IMR-90 (cell line): Measurements from ENCODE around the gene NTM. TPM values are rescaled to one million over a fixed set of nuclear protein-coding genes. Genes with fewer than 3 reads are reported as not detected.

Experiments used
- ATAC-seq: fragments of 200-7000 bp; cut with Tn5 transposase; 2 replicates; pipeline ENCODE4 v1.9.1; 2020; ENCODE audit warnings: low read depth, mild to moderate bottlenecking, moderate library complexity
- BruUV-seq: library from RNA; stranded (reverse); fragments of 400-500 nt; replicated peaks from 2 replicates; lab custom pipeline; 2021; lab: Mats Ljungman, UMichigan
- CTCF ChIA-PET: fragments of 300-600 bp; formaldehyde crosslinking; extraction: SDS; loops from one replicate; lab custom pipeline; 2021; ENCODE audit warnings: antibody characterized with exemption; lab: Yijun Ruan, JAX
- POLR2A ChIA-PET: fragments of 300-600 bp; sonication (Branson Sonifier 250); formaldehyde crosslinking; loops from one replicate; lab custom pipeline; 2022; ENCODE audit warnings: antibody characterized with exemption; ENCODE audit not compliant: unreplicated experiment; lab: Charles Lee
- DNase-seq: peaks from one replicate; pipeline ENCODE4 v3.0.0; 2013
- H2AFZ ChIP-seq: replicated peaks from 2 replicates; pipeline ENCODE3; 2013; ENCODE audit warnings: low read length, mild to moderate bottlenecking; ENCODE audit not compliant: poor library complexity
- H2AK5ac ChIP-seq: 2 replicates; pipeline ENCODE4 v1.6.1; 2013; ENCODE audit warnings: low read depth, low read length, inconsistent platforms
- H2AK9ac ChIP-seq: replicated peaks from 2 replicates; pipeline ENCODE3; 2013; ENCODE audit warnings: mild to moderate bottlenecking, low read depth, low read length, moderate library complexity; ENCODE audit not compliant: poor library complexity
- H2BK120ac ChIP-seq: 2 replicates; pipeline ENCODE4 v1.6.1; 2013; ENCODE audit warnings: low read depth, low read length, inconsistent platforms
- H2BK15ac ChIP-seq: 3 replicates; pipeline ENCODE4 v1.6.1; 2013; ENCODE audit warnings: low read depth, low read length, inconsistent platforms
- H2BK20ac ChIP-seq: 2 replicates; pipeline ENCODE4 v1.6.1; 2013; ENCODE audit warnings: low read depth, mild to moderate bottlenecking, inconsistent platforms, low read length, moderate library complexity
- H2BK5ac ChIP-seq: 2 replicates; pipeline ENCODE4 v1.6.1; 2013; ENCODE audit warnings: mild to moderate bottlenecking, low read depth, low read length, inconsistent platforms; ENCODE audit not compliant: poor library complexity, severe bottlenecking
- H3K14ac ChIP-seq: replicated peaks from 2 replicates; pipeline ENCODE4 v1.6.1; 2013; ENCODE audit warnings: low read depth, low read length, inconsistent platforms
- H3K18ac ChIP-seq: 2 replicates; pipeline ENCODE4 v1.6.1; 2013; ENCODE audit warnings: low read depth, low read length, control low read depth
- H3K23ac ChIP-seq: 2 replicates; pipeline ENCODE4 v1.6.1; 2013; ENCODE audit warnings: low read depth, low read length, inconsistent platforms
- H3K27ac ChIP-seq: 2 replicates; pipeline ENCODE4 v1.5.1; 2013; ENCODE audit warnings: mild to moderate bottlenecking, control low read depth, low read length; ENCODE audit not compliant: insufficient read depth
- H3K27me3 ChIP-seq: 2 replicates; pipeline ENCODE4 v1.6.1; 2013; ENCODE audit warnings: low read length; ENCODE audit not compliant: control insufficient read depth, insufficient read depth
- H3K36me3 ChIP-seq: 2 replicates; pipeline ENCODE4 v1.6.1; 2013; ENCODE audit warnings: low read length, mixed read lengths; ENCODE audit not compliant: control insufficient read depth, insufficient read depth
- H3K4ac ChIP-seq: 2 replicates; pipeline ENCODE4 v1.6.1; 2013; ENCODE audit warnings: low read depth, low read length, inconsistent platforms
- H3K4me1 ChIP-seq: 2 replicates; pipeline ENCODE4 v1.6.1; 2013; ENCODE audit warnings: low read length, mixed read lengths; ENCODE audit not compliant: control insufficient read depth, insufficient read depth
- H3K4me2 ChIP-seq: 2 replicates; pipeline ENCODE4 v1.6.1; 2013; ENCODE audit warnings: low read depth, mild to moderate bottlenecking, control low read depth, low read length, moderate library complexity
- H3K4me3 ChIP-seq: 2 replicates; pipeline ENCODE4 v1.5.1; 2013; ENCODE audit warnings: low read depth, mild to moderate bottlenecking, control low read depth, low read length, moderate library complexity; ENCODE audit not compliant: insufficient read depth
- H3K56ac ChIP-seq: 2 replicates; pipeline ENCODE4 v1.6.1; 2013; ENCODE audit warnings: low read length, inconsistent platforms; ENCODE audit not compliant: insufficient read depth; ENCODE audit errors: extremely low read depth
- H3K79me1 ChIP-seq, 2 experiments: 2 replicates each; pipeline ENCODE4 v1.6.1; 2013; ENCODE audit warnings: low read length in 2 of 2, inconsistent platforms in 1 of 2, low read depth in 1 of 2
- H3K9ac ChIP-seq: 2 replicates; pipeline ENCODE4 v1.6.1; 2013; ENCODE audit warnings: low read depth, low read length, control low read depth
- H3K9me1 ChIP-seq: 2 replicates; pipeline ENCODE4 v1.6.1; 2013; ENCODE audit warnings: low read length, inconsistent platforms; ENCODE audit not compliant: insufficient read depth
- H3K9me3 ChIP-seq: 2 replicates; pipeline ENCODE4 v1.6.1; 2013; ENCODE audit warnings: low read length; ENCODE audit not compliant: control insufficient read depth, insufficient read depth
- H4K20me1 ChIP-seq: 2 replicates; pipeline ENCODE4 v1.6.1; 2013; ENCODE audit warnings: low read length, inconsistent platforms; ENCODE audit not compliant: insufficient read depth
- H4K5ac ChIP-seq: 2 replicates; pipeline ENCODE4 v1.6.1; 2013; ENCODE audit warnings: mild to moderate bottlenecking, low read depth, low read length, control low read depth
- H4K8ac ChIP-seq, 2 experiments: 2 replicates each; pipeline ENCODE4 v1.6.1; 2013; ENCODE audit warnings: low read depth in 2 of 2, low read length in 2 of 2, control low read depth in 1 of 2, inconsistent platforms in 1 of 2
- H4K91ac ChIP-seq: 2 replicates; pipeline ENCODE4 v1.6.1; 2013; ENCODE audit warnings: low read depth, low read length, inconsistent platforms; ENCODE audit not compliant: insufficient read depth
- BHLHE40 ChIP-seq: fragments of 150-350 bp; IDR thresholded peaks from 2 replicates; pipeline ENCODE4 v1.6.1; 2016; ENCODE audit warnings: mild to moderate bottlenecking, low read depth, low read length
- CEBPB ChIP-seq: IDR thresholded peaks from 2 replicates; pipeline ENCODE4 v1.6.1; 2012; ENCODE audit warnings: low read depth, low read length, improper control_type of control experiment
- CHD1 ChIP-seq: IDR thresholded peaks from 2 replicates; pipeline ENCODE4 v1.6.1; 2012; ENCODE audit warnings: low read depth, low read length, improper control_type of control experiment
- CTCF ChIP-seq: conservative IDR thresholded peaks from 2 replicates; pipeline ENCODE4 v1.5.1; 2012; ENCODE audit warnings: mild to moderate bottlenecking, low read depth, low read length, improper control_type of control experiment
- ELK1 ChIP-seq: fragments of 150-350 bp; IDR thresholded peaks from 2 replicates; pipeline ENCODE4 v1.6.1; 2016; ENCODE audit warnings: low read depth, mild to moderate bottlenecking, low read length, moderate library complexity, borderline replicate concordance
- MAFK ChIP-seq: IDR thresholded peaks from 2 replicates; pipeline ENCODE4 v1.6.1; 2012; ENCODE audit warnings: low read depth, low read length, improper control_type of control experiment
- MAZ ChIP-seq: IDR thresholded peaks from 2 replicates; pipeline ENCODE4 v1.6.1; 2012; ENCODE audit warnings: low read depth, mild to moderate bottlenecking, low read length, improper control_type of control experiment, moderate library complexity, borderline replicate concordance
- MXI1 ChIP-seq: IDR thresholded peaks from 2 replicates; pipeline ENCODE4 v1.6.1; 2012; ENCODE audit warnings: low read depth, mild to moderate bottlenecking, low read length, moderate library complexity, borderline replicate concordance
- RCOR1 ChIP-seq: IDR thresholded peaks from 2 replicates; pipeline ENCODE4 v1.6.1; 2012; ENCODE audit warnings: mild to moderate bottlenecking, low read length, improper control_type of control experiment; ENCODE audit not compliant: insufficient replicate concordance
- WGBS, 2 experiments: methylation state at CpG; one replicate each; pipeline versions ENCODE4 v1.1.5 to v1.1.7; 2013; ENCODE audit warnings: missing lambda C conversion rate in 2 of 2; ENCODE audit not compliant: insufficient read length in 1 of 2; ENCODE audit errors: extremely low coverage in 2 of 2; 5-methylcytosine and 5-hydroxymethylcytosine counted together
- dilution Hi-C: fragments of 300-500 bp; cut with HindIII; formaldehyde crosslinking; loops from one replicate; pipeline ENCODE4 v1.14.3; 2018; ENCODE audit warnings: low sequenced_read_pairs; ENCODE audit not compliant: unreplicated experiment
- in situ Hi-C: fragments of 300-500 bp; cut with MboI; formaldehyde crosslinking; loops from 3 replicates; pipeline ENCODE4 v1.14.3; 2019; ENCODE audit warnings: low sequenced_read_pairs, inconsistent platforms, mixed read lengths
- intact Hi-C: fragments of 100-400 bp; cut with micrococcal nuclease; formaldehyde crosslinking; loops from 2 replicates; pipeline ENCODE4 v1.10.0; 2022
- polyA plus RNA-seq, 3 experiments: library from polyadenylated mRNA; depleted of rRNA; stranded (reverse); fragments of >200 nt; gene quantifications; 2 replicates each; pipeline ENCODE4 v1.2.3, GENCODE V29; 2012; ENCODE audit warnings: low replicate concordance in 1 of 3
- total RNA-seq: library from RNA; depleted of rRNA; stranded (reverse); fragments of >200 nt; gene quantifications from 2 replicates; pipeline ENCODE4 v1.2.3, GENCODE V29; 2012
- TF ChIP-seq, protein P1 (sequence below): fragments of 150-350 bp; IDR thresholded peaks from 2 replicates; pipeline ENCODE4 v1.6.1; 2017; ENCODE audit warnings: mild to moderate bottlenecking, antibody characterized with exemption, low read length, low read depth

NTM gene
- total and polyA plus RNA-seq, 2 of the 4 experiments (the other 2 are of a cell fraction): 19.5 to 25.5 TPM

GRCh38 chr11:132042296-132042695 is 671.9 kb downstream of the NTM start:
- H2BK15ac ChIP-seq: no peak overlapping the region
- no peak overlapping the region for H3K4me2 ChIP-seq
- H3K14ac ChIP-seq: no peak overlapping the region
- H2BK5ac ChIP-seq: no peak overlapping the region
- H2AFZ ChIP-seq: no peak overlapping the region
- no peak overlapping the region for H2AK5ac ChIP-seq
- in situ Hi-C loops: no loop called here
- no peak overlapping the region for H3K4me3 ChIP-seq
- no peak overlapping the region for H3K27ac ChIP-seq
- no peak overlapping the region for H4K5ac ChIP-seq
- no peak overlapping the region for H4K8ac ChIP-seq
- ATAC-seq (no peak), DNase-seq (no peak)
- TF ChIP-seq CTCF (no peak), MAFK (no peak), RCOR1 (no peak), CHD1 (no peak), MXI1 (no peak), CEBPB (no peak), ELK1 (no peak), MAZ (no peak), BHLHE40 (no peak)
- TF ChIP-seq, protein P1, sequence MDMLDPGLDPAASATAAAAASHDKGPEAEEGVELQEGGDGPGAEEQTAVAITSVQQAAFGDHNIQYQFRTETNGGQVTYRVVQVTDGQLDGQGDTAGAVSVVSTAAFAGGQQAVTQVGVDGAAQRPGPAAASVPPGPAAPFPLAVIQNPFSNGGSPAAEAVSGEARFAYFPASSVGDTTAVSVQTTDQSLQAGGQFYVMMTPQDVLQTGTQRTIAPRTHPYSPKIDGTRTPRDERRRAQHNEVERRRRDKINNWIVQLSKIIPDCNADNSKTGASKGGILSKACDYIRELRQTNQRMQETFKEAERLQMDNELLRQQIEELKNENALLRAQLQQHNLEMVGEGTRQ: no peak
- CTCF ChIA-PET: interaction anchor here (1.2 kb wide), 1 partner anchor 85 kb away, joined by 4 read pairs; no protein-coding TSS in a partner anchor
- H3K9ac ChIP-seq: no peak overlapping the region
- no CpG with 5 or more reads among the region's 2 CpGs for WGBS, 2 experiments
- intact Hi-C loops: no loop called here
- H3K4ac ChIP-seq: no peak overlapping the region
- peaks cover 6% of the 10 kb centered on the region for H3K9me1 ChIP-seq
- no peak overlapping the region for H2BK20ac ChIP-seq
- H3K36me3 ChIP-seq: no peaks in the 10 kb centered on the region
- no peak overlapping the region for H3K56ac ChIP-seq
- POLR2A ChIA-PET: no interaction called here
- dilution Hi-C loops: no loop called here
- no peaks in the 10 kb centered on the region for H3K9me3 ChIP-seq
- H2AK9ac ChIP-seq: no peak overlapping the region
- H4K91ac ChIP-seq: no peak overlapping the region
- H3K27me3 ChIP-seq: no peaks in the 10 kb centered on the region
- no peak overlapping the region for H3K18ac ChIP-seq
- H3K23ac ChIP-seq: no peak overlapping the region
- no peak overlapping the region for H2BK120ac ChIP-seq
- BruUV-seq: no TSS peak
- H3K79me1 ChIP-seq: peaks cover 0 to 44% of the 10 kb centered on the region in 2 experiments; a peak in 2 of 4 replicates
- no peaks in the 10 kb centered on the region for H4K20me1 ChIP-seq
- peaks cover 10% of the 10 kb centered on the region for H3K4me1 ChIP-seq
